Jurkat, Clone E6-1 (cell line): Measurements from ENCODE around the gene DUSP28.

ENCODE experiments used
- DNase-seq: peaks from one replicate; pipeline ENCODE4 v3.0.0-alpha.2; 2011; ENCODE audit warnings: low read depth, low spot score
- H3K4me3 ChIP-seq: 2 replicates; pipeline ENCODE4 v1.5.1; 2011; ENCODE audit warnings: mild to moderate bottlenecking, low read length, control low read depth, moderate library complexity

DUSP28 gene

GRCh38 chr2:240569523-240569997 is 9.4 kb downstream of the DUSP28 start:
- H3K4me3 ChIP-seq: peak overlapping the region; percentile 53
- no peak for DNase-seq

GRCh38 chr2:240569998-240570530 is 9.9 kb downstream of the DUSP28 start:
- DNase-seq: no peak
- no peak overlapping the region for H3K4me3 ChIP-seq

DNA sequence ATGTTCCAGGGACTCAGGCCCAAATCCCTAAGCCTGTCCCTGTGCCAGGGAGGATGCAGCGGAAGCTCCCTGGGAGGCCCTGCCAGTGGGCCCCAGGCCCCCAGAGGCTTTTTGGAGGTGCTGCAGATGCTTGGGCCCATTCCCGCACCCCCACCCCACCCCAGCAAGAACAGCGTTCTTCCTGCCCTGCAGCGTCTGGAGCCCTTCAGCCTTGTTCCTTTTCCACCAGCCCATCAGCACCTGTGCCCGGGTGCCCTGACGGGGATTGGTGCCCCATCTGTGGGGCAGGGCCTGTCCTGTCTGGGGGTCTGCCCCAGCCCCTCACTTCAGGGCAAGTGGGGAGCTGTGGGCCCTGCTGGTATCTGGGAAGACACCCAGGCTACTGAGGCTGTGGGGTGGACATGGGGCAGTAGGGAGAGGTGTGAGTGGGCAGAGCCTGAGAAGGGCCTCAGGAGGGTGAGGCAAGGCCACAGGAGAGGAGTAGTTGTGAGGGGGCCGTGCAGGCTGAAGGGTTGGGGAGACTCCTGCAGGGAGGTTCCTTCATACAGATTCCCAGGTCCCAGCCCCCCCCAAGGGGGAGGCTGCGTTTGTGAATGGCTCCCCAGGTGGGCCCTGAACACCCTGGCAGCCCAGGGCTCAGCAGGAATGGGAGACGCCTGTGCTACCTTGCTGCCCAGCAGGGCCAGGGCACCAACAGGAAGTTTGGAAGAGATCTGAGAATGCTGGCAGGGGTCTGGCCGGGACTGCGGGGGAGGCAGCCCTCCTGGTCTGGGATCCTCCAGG is 10.6 kb downstream of the DUSP28 start:
- no peak overlapping the region for H3K4me3 ChIP-seq

DNA sequence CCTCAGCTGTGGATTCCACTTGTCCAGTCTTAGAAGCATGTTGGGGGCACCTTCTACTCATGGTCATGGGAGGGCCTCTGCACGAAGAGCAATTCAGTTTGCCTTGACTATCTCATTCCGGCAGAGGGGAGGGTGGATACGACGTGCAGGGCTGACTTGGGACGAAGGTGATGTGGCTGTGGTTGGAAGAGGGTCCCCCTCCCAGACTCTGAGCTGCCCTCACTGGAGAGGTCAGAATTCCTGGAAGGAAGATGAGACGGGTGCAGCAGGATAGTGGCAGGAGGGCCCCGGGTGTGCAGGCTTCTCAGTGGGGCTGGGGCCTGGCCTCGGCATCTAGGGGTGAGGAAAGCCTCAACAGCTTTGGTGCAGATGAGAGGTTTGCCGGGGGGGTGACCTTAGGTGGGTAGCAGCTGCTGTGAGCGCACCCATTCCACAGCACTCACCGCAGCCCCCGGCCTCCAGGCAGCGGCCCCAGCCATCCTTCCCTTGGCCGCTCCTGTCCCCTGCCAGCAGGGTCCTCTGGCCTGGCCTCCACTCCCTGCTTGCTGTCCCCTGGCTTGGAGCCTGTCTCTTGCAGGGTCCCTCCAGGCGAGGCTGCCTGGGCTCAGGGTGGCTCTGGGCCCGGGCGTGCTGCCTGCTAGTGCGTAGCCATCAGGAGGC is 11.3 kb downstream of the DUSP28 start:
- DNase-seq: no peak
- H3K4me3 ChIP-seq: no peak overlapping the region

More for the DNA sequence above, 10.6 kb downstream of the DUSP28 start:
- no peak for DNase-seq

GRCh38 chr2:240572141-240573031 is 12.2 kb downstream of the DUSP28 start:
- no peak for DNase-seq
- no peak overlapping the region for H3K4me3 ChIP-seq

GRCh38 chr2:240573071-240573515 is 12.9 kb downstream of the DUSP28 start:
- H3K4me3 ChIP-seq: no peak overlapping the region
- no peak for DNase-seq

DNA sequence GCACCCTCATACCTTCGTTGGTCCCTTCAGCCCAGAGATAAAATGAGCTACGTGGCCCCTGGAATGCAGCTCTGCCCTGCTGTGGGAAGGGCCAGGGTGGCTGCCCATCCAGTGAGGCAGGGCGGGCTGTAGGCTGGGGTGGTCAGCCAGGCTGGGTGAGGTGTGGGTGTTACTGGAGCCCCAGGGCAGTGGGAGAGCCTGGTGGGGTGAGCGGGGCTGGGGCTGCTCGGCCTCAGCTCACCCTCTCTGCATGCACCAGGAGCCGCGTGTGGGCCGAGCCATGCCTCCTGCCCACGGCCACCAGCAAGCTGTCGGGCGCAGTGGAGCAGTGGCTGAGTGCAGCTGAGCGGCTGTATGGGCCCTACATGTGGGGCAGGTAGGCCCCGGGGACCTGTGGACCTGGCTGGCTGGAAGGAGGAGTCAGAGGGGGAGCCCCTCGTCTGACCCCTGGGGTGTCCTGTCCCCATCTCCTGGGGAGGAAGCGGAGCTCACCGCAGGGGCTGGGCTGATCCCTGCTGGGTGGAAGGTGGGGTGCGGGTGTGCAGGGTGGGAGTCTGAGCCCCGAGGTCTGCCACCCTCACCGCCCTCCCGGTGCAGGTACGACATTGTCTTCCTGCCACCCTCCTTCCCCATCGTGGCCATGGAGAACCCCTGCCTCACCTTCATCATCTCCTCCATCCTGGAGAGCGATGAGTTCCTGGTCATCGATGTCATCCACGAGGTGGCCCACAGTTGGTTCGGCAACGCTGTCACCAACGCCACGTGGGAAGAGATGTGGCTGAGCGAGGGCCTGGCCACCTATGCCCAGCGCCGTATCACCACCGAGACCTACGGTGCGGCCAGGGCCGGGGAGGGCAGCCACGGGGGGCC is 13.6 kb downstream of the DUSP28 start:
- no peak overlapping the region for H3K4me3 ChIP-seq
- DNase-seq: no peak

- DNase-seq: no peak
Observed at GRCh38 chr2:240574386-240575100, 14.4 kb downstream of the DUSP28 start.

DNA sequence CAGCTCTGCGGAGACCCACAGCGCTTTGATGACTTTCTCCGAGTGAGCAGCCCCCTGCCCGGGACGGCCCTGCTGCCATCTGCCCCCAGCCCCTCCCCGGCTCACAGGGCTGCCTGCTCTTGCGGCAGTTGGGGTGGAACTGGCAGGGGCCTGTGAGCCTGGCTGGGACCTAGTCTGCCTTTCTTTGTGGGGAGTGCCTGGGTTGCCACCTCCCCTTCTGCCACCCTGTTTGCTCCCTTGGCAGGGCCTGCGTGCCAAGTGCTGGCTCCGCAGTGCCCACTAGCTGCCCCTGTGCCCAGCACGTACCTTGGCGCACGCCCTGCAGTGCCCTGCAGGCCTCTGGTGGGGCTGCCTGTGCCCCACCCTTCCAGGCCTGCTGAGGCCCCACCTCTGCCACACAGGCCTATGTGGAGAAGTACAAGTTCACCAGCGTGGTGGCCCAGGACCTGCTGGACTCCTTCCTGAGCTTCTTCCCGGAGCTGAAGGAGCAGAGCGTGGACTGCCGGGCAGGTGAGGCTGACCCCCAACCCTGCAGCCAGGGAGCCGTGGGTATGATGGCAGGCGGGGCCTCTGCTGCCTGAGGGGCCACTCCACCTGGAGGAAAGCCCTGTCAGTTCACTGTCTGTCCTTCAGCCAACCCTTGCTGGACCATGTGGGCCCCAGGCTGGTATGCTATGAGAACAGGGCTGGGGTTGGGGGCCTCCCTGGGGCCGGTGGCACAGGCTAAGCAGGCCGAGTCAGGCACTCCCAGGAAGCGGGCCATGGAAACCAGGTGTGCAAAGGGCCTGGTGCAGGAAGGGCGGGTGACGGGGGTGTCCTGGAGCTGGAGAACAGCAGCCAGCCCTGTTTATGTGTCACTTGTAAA is 15.2 kb downstream of the DUSP28 start:
- no peak for DNase-seq
- no peak overlapping the region for H3K4me3 ChIP-seq

More at GRCh38 chr2:240574386-240575100, 14.4 kb downstream of the DUSP28 start:
- H3K4me3 ChIP-seq: no peak overlapping the region

GRCh38 chr2:240576036-240576435 is 15.9 kb downstream of the DUSP28 start:
- no peak overlapping the region for H3K4me3 ChIP-seq
- no peak for DNase-seq

- DNase-seq: no peak
- H3K4me3 ChIP-seq: no peak overlapping the region
Observed at GRCh38 chr2:240576436-240577205, 16.5 kb downstream of the DUSP28 start.

DNA sequence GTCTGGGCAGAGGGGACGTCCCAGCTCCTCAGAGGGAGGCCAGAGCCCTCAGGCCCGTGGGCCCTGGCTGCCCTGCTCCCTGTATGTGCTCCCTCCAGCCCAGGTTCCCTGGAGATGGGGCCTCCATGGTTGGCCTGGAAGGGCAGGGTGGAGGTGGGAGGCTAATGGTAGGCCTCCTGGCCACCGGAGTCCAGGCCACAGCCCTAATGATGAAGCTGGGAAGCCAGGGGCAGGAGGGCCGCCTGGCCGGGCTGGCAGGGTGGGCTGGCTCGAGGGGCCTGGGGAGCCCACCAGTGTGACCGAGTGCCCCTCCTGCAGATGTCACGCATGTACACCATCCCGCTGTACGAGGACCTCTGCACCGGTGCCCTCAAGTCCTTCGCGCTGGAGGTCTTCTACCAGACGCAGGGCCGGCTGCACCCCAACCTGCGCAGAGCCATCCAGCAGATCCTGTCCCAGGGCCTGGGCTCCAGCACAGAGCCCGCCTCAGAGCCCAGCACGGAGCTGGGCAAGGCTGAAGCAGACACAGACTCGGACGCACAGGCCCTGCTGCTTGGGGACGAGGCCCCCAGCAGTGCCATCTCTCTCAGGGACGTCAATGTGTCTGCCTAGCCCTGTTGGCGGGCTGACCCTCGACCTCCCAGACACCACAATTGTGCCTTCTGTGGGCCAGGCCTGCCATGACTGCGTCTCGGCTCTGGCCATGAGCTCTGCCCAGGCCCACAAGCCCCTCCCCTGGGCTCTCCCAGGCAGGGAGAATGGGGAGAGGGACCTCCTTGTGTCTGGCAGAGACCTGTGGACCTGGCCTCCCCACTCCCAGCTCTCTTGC is 17.3 kb downstream of the DUSP28 start:
- no peak overlapping the region for H3K4me3 ChIP-seq
- no peak for DNase-seq

DNA sequence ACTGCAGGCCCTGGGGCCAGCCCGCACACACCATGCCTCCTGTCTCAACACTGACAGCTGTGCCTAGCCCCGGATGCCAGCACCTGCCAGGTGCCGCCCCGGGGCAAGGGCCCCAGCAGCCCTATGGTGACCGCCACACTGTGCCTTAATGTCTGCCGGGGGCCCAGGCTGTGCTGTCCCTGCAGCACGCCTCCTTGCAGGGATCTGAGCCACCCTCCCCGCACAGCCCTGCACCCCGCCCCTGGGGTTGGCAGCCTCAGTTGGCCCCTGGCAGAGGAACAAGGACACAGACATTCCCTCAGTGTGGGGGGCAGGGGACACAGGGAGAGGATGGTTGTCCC is 17.9 kb downstream of the DUSP28 start:
- no peak overlapping the region for H3K4me3 ChIP-seq
- no peak for DNase-seq

- no peak for DNase-seq
- H3K4me3 ChIP-seq: no peak overlapping the region
Observed at GRCh38 chr2:240578488-240578887, 18.3 kb downstream of the DUSP28 start.

- no peak for DNase-seq
- H3K4me3 ChIP-seq: no peak overlapping the region
Observed at GRCh38 chr2:240579071-240579762, 19.1 kb downstream of the DUSP28 start.
